Measurements from ENCODE around the gene HTRA3. TPM values are rescaled to one million over a fixed set of nuclear protein-coding genes. Genes with fewer than 3 reads are reported as not detected.
"Not testable (repeated sequence)": the region's sequence is repeated elsewhere in the genome, so short reads cannot be mapped to it uniquely, and the experiment has no call there.

The HTRA3 gene
- total RNA-seq, 1 experiment from 2014 or later, result 0.64 TPM

- POLR2A ChIA-PET (ENCODE audit: low non-redundant PET), result no interaction called here
- DNase-seq (ENCODE audit: low spot score), result no peak
- Histone ChIP-seq H3K4me3 (ENCODE audit: low read depth, low read length, poor library complexity, severe bottlenecking) (no peak overlapping the region), H3K4me1 (ENCODE audit: insufficient read depth, low read length, poor library complexity, severe bottlenecking) (no peaks in the 10 kb centered on the region), H3K9me3 (ENCODE audit: low read depth, low read length, poor library complexity, severe bottlenecking) (no peaks in the 10 kb centered on the region), H3K36me3 (ENCODE audit: insufficient read depth, low read length, poor library complexity, severe bottlenecking) (no peaks in the 10 kb centered on the region), H3K27me3 (replicated peaks; ENCODE audit: insufficient read depth, low read depth, low read length, poor library complexity) (peaks cover 8% of the 10 kb centered on the region), H3K27ac (ENCODE audit: low read depth, low read length, poor library complexity, severe bottlenecking) (no peak overlapping the region)
- TF ChIP-seq CTCF (conservative IDR thresholded peaks at IDR 0.05; ENCODE audit: low read depth, low read length) (no peak), EZH2 (IDR thresholded peaks at IDR 0.05; ENCODE audit: borderline replicate concordance, low read depth, low read length, poor library complexity, severe bottlenecking) (no peak)
- intact Hi-C loops (cut with micrococcal nuclease; ENCODE audit: unreplicated experiment), result no loop called here
- CTCF ChIA-PET, result no interaction called here
- BruUV-seq (replicated peaks), result no TSS peak
These were observed 78.5 kb downstream of the HTRA3 start for GRCh38 chr4:8348071-8348470.

- BruUV-seq (replicated peaks); DNase-seq (ENCODE audit: low spot score); intact Hi-C loops (cut with micrococcal nuclease; ENCODE audit: unreplicated experiment); H3K4me3 ChIP-seq (ENCODE audit: low read depth, low read length, poor library complexity, severe bottlenecking); H3K9me3 ChIP-seq (ENCODE audit: low read depth, low read length, poor library complexity, severe bottlenecking); CTCF ChIA-PET; POLR2A ChIA-PET (ENCODE audit: low non-redundant PET); H3K27ac ChIP-seq (ENCODE audit: low read depth, low read length, poor library complexity, severe bottlenecking); H3K4me1 ChIP-seq (ENCODE audit: insufficient read depth, low read length, poor library complexity, severe bottlenecking); H3K36me3 ChIP-seq (ENCODE audit: insufficient read depth, low read length, poor library complexity, severe bottlenecking); H3K27me3 ChIP-seq (replicated peaks; ENCODE audit: insufficient read depth, low read depth, low read length, poor library complexity): not testable (repeated sequence)
These were observed 79.7 kb downstream of the HTRA3 start for GRCh38 chr4:8349236-8349635.

GRCh38 chr4:8349664-8350236, 80.2 kb downstream of the HTRA3 start:
- no peak for DNase-seq (ENCODE audit: low spot score)
- no peaks in the 10 kb centered on the region for H3K36me3 ChIP-seq (ENCODE audit: insufficient read depth, low read length, poor library complexity, severe bottlenecking)
- no peak overlapping the region for H3K27ac ChIP-seq (ENCODE audit: low read depth, low read length, poor library complexity, severe bottlenecking)
- peaks cover 8% of the 10 kb centered on the region for H3K27me3 ChIP-seq (replicated peaks; ENCODE audit: insufficient read depth, low read depth, low read length, poor library complexity)
- no peaks in the 10 kb centered on the region for H3K4me1 ChIP-seq (ENCODE audit: insufficient read depth, low read length, poor library complexity, severe bottlenecking)
- ChIA-PET POLR2A (ENCODE audit: low non-redundant PET) (no interaction called here), CTCF (no interaction called here)
- TF ChIP-seq CTCF (conservative IDR thresholded peaks at IDR 0.05; ENCODE audit: low read depth, low read length) (no peak), EZH2 (IDR thresholded peaks at IDR 0.05; ENCODE audit: borderline replicate concordance, low read depth, low read length, poor library complexity, severe bottlenecking) (no peak)
- intact Hi-C loops (cut with micrococcal nuclease; ENCODE audit: unreplicated experiment), result no loop called here
- H3K9me3 ChIP-seq (ENCODE audit: low read depth, low read length, poor library complexity, severe bottlenecking), result no peaks in the 10 kb centered on the region
- no TSS peak for BruUV-seq (replicated peaks)
- no peak overlapping the region for H3K4me3 ChIP-seq (ENCODE audit: low read depth, low read length, poor library complexity, severe bottlenecking)

GRCh38 chr4:8350352-8350751, 80.8 kb downstream of the HTRA3 start:
- Histone ChIP-seq H3K27ac (ENCODE audit: low read depth, low read length, poor library complexity, severe bottlenecking) (no peak overlapping the region), H3K36me3 (ENCODE audit: insufficient read depth, low read length, poor library complexity, severe bottlenecking) (no peaks in the 10 kb centered on the region), H3K4me1 (ENCODE audit: insufficient read depth, low read length, poor library complexity, severe bottlenecking) (no peaks in the 10 kb centered on the region), H3K9me3 (ENCODE audit: low read depth, low read length, poor library complexity, severe bottlenecking) (no peaks in the 10 kb centered on the region), H3K27me3 (replicated peaks; ENCODE audit: insufficient read depth, low read depth, low read length, poor library complexity) (peaks cover 8% of the 10 kb centered on the region), H3K4me3 (ENCODE audit: low read depth, low read length, poor library complexity, severe bottlenecking) (no peak overlapping the region)
- TF ChIP-seq EZH2 (IDR thresholded peaks at IDR 0.05; ENCODE audit: borderline replicate concordance, low read depth, low read length, poor library complexity, severe bottlenecking) (no peak), CTCF (conservative IDR thresholded peaks at IDR 0.05; ENCODE audit: low read depth, low read length) (no peak)
- ChIA-PET CTCF (no interaction called here), POLR2A (ENCODE audit: low non-redundant PET) (no interaction called here)
- intact Hi-C loops (cut with micrococcal nuclease; ENCODE audit: unreplicated experiment), result no loop called here
- no peak for DNase-seq (ENCODE audit: low spot score)
- BruUV-seq (replicated peaks), result no TSS peak
